Suppressor macrophage (primary cell): ENCODE measurements around the gene ATP13A3.
A peak's percentile ranks its signal among the peaks of the same experiment; 100 is the strongest.

ENCODE experiments used
- DNase-seq, 4 experiments: peaks; one replicate each; pipeline ENCODE4 v3.0.0-alpha.2; 2020 to 2022

The ATP13A3 gene

GRCh38 chr3:194390835-194391234, 96.0 kb downstream of the ATP13A3 start:
- no peak for DNase-seq

GRCh38 chr3:194389269-194389668, 97.5 kb downstream of the ATP13A3 start:
- DNase-seq = no peak

GRCh38 chr3:194387926-194388418, 98.8 kb downstream of the ATP13A3 start:
- DNase-seq = no peak

- no peak for DNase-seq
Measured at GRCh38 chr3:194387276-194387675, 99.5 kb downstream of the ATP13A3 start.

- no peak for DNase-seq
Measured at GRCh38 chr3:194386648-194387047, 100.2 kb downstream of the ATP13A3 start.

GRCh38 chr3:194386066-194386465, 100.7 kb downstream of the ATP13A3 start:
- DNase-seq = no peak

GRCh38 chr3:194384569-194385001, 102.2 kb downstream of the ATP13A3 start:
- DNase-seq = no peak

- DNase-seq = no peak
Measured at GRCh38 chr3:194384156-194384555, 102.6 kb downstream of the ATP13A3 start.

- no peak for DNase-seq
Measured at GRCh38 chr3:194383276-194383940, 103.4 kb downstream of the ATP13A3 start.

GRCh38 chr3:194382892-194383223, 103.9 kb downstream of the ATP13A3 start:
- no peak for DNase-seq

- DNase-seq = no peak
Measured at GRCh38 chr3:194382196-194382891, 104.5 kb downstream of the ATP13A3 start.

- DNase-seq = no peak
Measured at GRCh38 chr3:194381460-194381875, 105.3 kb downstream of the ATP13A3 start.

GRCh38 chr3:194380326-194380725, 106.5 kb downstream of the ATP13A3 start:
- no peak for DNase-seq

GRCh38 chr3:194379651-194380050, 107.2 kb downstream of the ATP13A3 start:
- DNase-seq = no peak

GRCh38 chr3:194379231-194379630, 107.6 kb downstream of the ATP13A3 start:
- DNase-seq = no peak

GRCh38 chr3:194377708-194378107, 109.1 kb downstream of the ATP13A3 start:
- no peak for DNase-seq

- no peak for DNase-seq
Measured at GRCh38 chr3:194376241-194376560, 110.6 kb downstream of the ATP13A3 start.

- peak in 2 of 4 experiments; percentile 19 to 38 for DNase-seq
Measured at GRCh38 chr3:194375473-194376240, 111.1 kb downstream of the ATP13A3 start.

- DNase-seq = no peak
Measured at GRCh38 chr3:194374935-194375334, 111.9 kb downstream of the ATP13A3 start.

GRCh38 chr3:194373899-194374298, 112.9 kb downstream of the ATP13A3 start:
- DNase-seq = no peak

- DNase-seq = no peak
Measured at GRCh38 chr3:194373028-194373427, 113.8 kb downstream of the ATP13A3 start.

GRCh38 chr3:194370753-194371152, 116.0 kb downstream of the ATP13A3 start:
- DNase-seq = no peak

- DNase-seq = no peak
Measured at GRCh38 chr3:194369522-194370279, 117.1 kb downstream of the ATP13A3 start, which contains the start of gene LRRC15. TSS of gene LRRC15 (minus strand) at chr3:194369743. CDS start at chr3:194361043, 8,700 bp downstream.
